ENCODE measurements around the gene F2R. TPM values are rescaled to one million over a fixed set of nuclear protein-coding genes. Genes with fewer than 3 reads are reported as not detected.
"Not testable (repeated sequence)": the region's sequence is repeated elsewhere in the genome, so short reads cannot be mapped to it uniquely, and the experiment has no call there.

Gene F2R
- total RNA-seq, 1 experiment from 2014 or later = 44.6 TPM

GRCh38 chr5:76718880-76719279 is 3.0 kb downstream of the F2R start:
- DNase-seq (ENCODE audit: low spot score) = no peak

DNA sequence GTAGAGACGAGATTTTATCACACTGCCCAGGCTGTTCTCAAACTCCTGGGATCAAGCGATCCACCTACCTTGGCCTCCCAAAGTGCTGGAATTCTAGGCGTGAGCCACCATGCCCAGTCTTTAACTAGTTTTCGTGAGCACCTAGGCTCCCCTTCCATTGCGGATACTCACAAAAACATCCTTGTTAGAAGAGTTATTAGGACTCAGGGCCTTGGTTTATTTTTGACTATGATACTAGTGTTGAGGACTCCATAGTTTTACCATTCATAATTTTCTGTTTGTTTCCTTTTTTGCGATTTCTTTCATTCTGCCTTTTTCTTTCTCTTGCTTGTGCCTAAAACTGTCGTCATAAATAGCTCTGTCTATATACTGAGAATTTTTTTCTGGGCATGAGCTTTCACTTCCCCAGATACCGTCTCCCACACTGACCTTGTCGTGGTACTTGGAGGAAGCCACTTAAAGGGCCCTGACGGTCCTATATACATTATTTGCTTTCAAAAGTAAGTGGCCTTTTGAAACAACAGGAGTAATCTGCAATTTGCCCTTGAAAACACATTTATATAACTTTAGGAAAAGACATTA is 5.2 kb downstream of the F2R start:
- DNase-seq (ENCODE audit: low spot score) = no peak

GRCh38 chr5:76723266-76723665 is 7.3 kb downstream of the F2R start:
- no peak for DNase-seq (ENCODE audit: low spot score)

DNA sequence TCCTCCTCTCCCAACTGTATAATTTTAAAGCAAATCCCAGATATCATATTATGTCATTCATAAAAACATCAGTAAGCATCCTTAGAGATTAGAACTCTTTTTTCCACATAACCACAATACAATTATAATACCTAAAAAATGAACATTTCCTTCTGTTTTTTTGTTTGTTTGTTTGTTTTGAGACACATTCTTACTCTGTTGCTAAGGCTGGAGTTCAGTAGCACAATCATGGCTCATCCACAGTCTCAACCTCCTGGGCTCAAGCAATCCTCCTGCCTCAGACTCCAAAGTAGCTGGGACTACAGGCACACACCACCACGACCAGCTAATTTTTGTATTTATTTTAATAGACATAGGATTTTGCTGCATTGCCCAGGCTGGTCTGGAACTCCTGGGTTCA is 8.0 kb downstream of the F2R start:
- no peak for DNase-seq (ENCODE audit: low spot score)

- no peak for DNase-seq (ENCODE audit: low spot score)
These were observed 8.9 kb downstream of the F2R start for GRCh38 chr5:76724871-76725270.

- no peak for DNase-seq (ENCODE audit: low spot score)
These were observed 13.0 kb downstream of the F2R start for GRCh38 chr5:76728965-76729364.

DNA sequence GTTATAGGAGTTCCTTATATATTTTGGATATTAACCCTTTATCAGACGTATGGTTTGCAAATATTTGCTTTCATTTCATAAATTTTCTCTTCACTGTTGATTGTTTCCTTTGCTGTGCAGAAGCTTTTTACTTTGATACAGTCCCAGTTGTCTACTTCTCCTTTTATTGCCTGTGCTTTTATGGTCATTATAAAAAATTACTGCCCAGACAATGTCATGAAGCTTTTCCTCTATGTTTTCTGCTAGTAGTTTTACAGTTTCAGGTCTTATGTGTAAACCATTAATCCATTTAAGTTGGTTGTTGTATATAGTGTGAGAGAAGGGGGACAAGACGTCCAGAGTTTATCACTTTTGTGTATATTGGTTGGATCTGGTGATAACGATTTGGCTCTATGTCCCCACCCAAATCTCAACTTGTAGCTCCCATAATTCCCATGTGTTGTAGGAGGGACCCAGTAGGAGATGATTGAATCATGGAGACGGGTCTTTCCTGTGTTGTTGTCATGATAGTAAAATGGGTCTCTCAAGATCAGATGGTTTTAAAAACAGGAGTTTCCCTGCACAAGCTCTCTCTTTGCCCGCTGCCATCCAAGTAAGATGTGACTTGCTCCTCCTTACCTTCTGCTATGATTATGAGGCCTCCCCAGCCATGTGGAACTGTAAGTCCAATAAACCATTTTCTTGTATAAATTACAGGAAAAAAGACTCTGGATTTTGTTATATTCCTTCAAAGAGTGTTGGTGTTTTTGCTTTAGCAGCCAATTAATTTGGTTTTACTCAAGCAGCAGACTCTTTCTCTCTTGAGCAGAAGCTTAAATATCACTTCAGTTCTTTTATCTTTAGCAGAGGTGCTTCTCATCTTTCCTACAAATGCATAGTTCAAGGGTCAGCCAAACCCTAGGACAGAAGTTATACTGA is 13.7 kb downstream of the F2R start:
- DNase-seq (ENCODE audit: low spot score) = no peak

GRCh38 chr5:76732405-76733048 is 16.6 kb downstream of the F2R start:
- DNase-seq (ENCODE audit: low spot score) = no peak

DNA sequence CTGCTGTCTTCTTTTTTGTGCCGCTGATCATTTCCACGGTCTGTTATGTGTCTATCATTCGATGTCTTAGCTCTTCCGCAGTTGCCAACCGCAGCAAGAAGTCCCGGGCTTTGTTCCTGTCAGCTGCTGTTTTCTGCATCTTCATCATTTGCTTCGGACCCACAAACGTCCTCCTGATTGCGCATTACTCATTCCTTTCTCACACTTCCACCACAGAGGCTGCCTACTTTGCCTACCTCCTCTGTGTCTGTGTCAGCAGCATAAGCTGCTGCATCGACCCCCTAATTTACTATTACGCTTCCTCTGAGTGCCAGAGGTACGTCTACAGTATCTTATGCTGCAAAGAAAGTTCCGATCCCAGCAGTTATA is 17.1 kb downstream of the F2R start:
- DNase-seq (ENCODE audit: low spot score) = no peak

- no peak for DNase-seq (ENCODE audit: low spot score)
These were observed 20.0 kb downstream of the F2R start for GRCh38 chr5:76735762-76736545.

DNA sequence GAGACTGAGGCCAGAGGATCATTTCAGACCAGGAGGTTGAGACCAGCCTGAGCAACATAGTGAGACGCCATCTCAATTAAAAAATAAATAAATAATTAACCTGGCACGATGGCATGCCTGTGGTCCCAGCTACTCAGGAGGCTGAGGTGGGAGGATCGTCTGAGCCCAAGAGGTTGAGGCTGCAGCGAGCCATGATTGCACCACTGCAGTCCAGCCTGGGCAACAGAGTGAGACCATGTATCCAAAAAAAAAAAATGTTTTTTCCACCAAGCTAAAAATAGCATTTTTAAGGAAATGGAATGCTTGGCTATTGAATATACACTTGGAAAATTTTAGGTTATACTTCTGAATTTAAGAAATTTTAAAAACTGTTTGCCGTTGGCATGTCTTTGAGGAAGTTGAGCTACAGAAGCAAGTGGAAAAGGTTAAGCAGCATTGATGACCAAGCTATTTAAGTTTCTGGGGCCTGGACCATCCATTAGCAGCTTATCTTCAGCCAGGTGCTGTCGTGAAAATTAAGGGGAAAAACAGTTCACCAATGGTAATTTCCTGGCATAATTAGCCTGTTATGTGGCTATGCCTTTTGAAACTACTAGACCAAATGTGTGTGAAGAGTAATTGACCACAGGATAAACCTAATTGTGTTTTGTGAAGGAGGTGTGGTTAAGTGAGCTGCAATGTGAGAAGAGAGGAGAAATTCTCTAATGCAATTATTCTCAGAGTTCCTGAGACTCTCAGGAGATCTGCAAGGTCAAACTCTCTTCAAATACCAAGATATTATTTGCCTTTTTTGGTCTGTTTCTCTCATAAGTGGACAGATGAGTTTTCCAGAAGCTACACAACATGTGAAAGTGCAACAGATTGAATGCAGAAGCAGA is 21.0 kb downstream of the F2R start:
- DNase-seq (ENCODE audit: low spot score) = no peak

DNA sequence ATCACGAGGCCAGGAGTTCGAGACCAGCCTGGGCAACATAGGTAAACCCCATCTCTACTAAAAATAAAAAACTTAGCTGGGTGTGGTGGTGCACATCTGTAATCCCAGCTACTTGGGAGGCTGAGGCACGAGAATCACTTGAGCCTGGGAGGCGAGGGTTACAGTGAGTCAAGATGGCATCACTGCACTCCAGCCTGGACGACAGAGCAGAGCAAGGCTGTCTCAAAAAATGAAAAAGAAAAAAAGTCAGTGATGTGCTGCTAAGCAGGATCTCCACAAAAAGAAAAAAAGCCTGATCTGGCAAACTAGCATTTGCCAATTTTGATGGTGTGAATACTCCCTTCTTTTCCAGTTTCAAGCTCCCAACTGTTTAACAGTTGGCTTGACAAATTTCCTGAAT is 21.9 kb downstream of the F2R start:
- no peak for DNase-seq (ENCODE audit: low spot score)

GRCh38 chr5:76741506-76741905 is 25.6 kb downstream of the F2R start:
- DNase-seq (ENCODE audit: low spot score) = not testable (repeated sequence)

DNA sequence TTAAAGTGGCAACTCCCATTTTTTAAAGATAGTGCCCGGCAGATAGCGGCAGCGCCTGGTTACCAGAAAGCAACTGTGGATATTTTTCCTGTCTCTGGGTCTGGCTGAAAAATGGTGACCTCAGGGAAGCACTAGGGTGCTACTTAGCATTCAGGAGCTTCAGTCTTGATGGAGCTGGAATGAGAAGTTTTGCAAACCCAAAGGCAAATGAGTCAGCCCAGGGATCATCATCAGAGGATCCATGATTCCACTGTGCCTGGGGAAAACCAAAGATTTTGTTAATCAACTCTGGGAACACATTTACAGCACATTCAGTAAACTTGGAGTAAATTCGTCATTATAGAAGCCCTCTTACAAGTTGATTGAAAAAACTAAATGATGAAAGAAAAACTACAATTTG is 26.7 kb downstream of the F2R start:
- no peak for DNase-seq (ENCODE audit: low spot score)

- DNase-seq (ENCODE audit: low spot score) = no peak
These were observed 28.7 kb downstream of the F2R start for GRCh38 chr5:76744632-76745031.

DNA sequence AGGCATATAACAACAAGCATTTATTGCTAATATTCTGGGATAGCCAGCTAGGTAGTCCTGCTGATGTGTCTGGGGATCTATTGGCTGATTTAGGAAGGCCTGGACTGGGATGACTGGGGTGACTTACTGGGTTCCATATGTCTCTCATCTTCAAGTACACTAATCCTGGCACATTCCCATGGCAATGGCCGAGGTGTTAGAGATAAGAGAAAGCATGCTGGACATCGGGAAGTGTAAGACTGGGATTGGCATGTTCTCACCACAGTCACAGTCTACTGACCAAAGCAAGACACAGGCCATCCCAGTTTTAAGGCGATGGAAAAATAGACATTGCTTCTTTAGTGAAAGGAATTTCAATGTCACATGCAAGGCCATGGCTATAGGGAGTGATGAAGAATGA is 29.7 kb downstream of the F2R start:
- no peak for DNase-seq (ENCODE audit: low spot score)

- DNase-seq (ENCODE audit: low spot score) = no peak
These were observed 30.8 kb downstream of the F2R start for GRCh38 chr5:76746677-76747076.

DNA sequence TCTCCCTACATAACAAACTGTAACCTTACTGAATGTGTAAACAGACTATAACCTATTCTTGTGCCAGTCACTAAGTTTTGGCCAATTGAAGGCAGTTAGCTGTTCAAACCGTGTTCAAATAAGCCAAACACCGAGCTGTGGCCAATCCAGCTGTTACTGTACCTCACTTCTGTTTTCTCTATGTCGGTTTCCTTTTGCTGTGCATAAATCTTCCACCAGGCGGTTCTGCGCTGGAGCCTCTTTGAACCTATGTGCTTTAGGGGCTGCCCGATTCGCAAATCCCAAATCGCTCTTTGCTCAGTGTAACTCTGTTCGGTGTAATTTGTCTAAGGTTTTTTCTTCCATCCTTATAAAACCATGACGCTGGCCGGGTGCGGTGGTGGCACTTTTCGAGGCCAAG is 31.8 kb downstream of the F2R start:
- no peak for DNase-seq (ENCODE audit: low spot score)

GRCh38 chr5:76751291-76751690 is 35.4 kb downstream of the F2R start:
- no peak for DNase-seq (ENCODE audit: low spot score)

DNA sequence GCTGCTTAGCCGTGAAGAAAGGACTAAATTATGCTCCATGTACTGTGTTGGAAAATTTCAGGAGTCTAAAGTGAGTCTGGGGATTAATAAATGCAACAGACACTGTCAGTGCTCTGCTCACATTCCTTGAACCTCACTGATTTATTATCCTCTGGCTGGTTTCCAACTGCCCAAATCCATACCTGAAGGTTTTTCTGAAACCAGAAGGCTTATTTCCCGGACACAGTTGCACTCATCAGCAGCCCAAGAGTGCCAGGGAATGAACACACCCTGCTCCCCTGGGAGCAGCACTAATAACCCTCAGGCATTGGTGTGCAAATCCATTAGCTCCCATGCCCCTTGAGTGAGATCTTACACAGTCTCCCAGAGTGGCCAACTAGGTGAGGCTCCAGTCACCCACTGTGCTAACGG is 38.7 kb downstream of the F2R start:
- no peak for DNase-seq (ENCODE audit: low spot score)
